Activated CD4-positive, alpha-beta T cell treated with anti-CD3 and anti-CD28 coated beads, Interleukin-2, amount 10 ng/mL, durations not matched to agents 7 days and 5 days (primary cell): Measurements from ENCODE around the gene F12. TPM values are rescaled to one million over a fixed set of nuclear protein-coding genes. Genes with fewer than 3 reads are reported as not detected.
A peak's percentile ranks its signal among the peaks of the same experiment; 100 is the strongest.

Experiments
- CTCF ChIA-PET: fragments of 350-600 bp; sonication (Branson Sonifier 250); formaldehyde crosslinking; loops from one replicate; lab custom pipeline; 2021; ENCODE audit warnings: antibody characterized with exemption; lab: Charles Lee
- POLR2A ChIA-PET: fragments of 350-600 bp; sonication (Branson Sonifier 250); formaldehyde crosslinking; loops from one replicate; lab custom pipeline; 2021; ENCODE audit warnings: antibody characterized with exemption; lab: Charles Lee
- DNase-seq: peaks from one replicate; pipeline ENCODE4 v3.0.0-alpha.2; 2020
- H3K27ac Mint-ChIP-seq: one replicate; pipeline ENCODE4 v1.8.0; 2021; ENCODE audit warnings: mild to moderate bottlenecking, moderate library complexity, mixed read lengths
- H3K27me3 Mint-ChIP-seq: one replicate; pipeline ENCODE4 v1.8.0; 2021; ENCODE audit warnings: mixed read lengths
- H3K36me3 Mint-ChIP-seq: one replicate; pipeline ENCODE4 v1.8.0; 2021; ENCODE audit warnings: low read depth, mixed read lengths
- H3K4me1 Mint-ChIP-seq: one replicate; pipeline ENCODE4 v1.8.0; 2021; ENCODE audit warnings: mixed read lengths
- H3K4me3 Mint-ChIP-seq: one replicate; pipeline ENCODE4 v1.8.0; 2021; ENCODE audit warnings: mild to moderate bottlenecking, moderate library complexity, mixed read lengths
- H3K9me3 Mint-ChIP-seq: one replicate; pipeline ENCODE4 v1.8.0; 2021; ENCODE audit warnings: mixed read lengths
- total RNA-seq, 2 experiments: library from RNA; stranded (reverse); gene quantifications; one replicate each; pipeline ENCODE4 v1.2.3, GENCODE V29; 2021

The F12 gene
- total RNA-seq, 2 experiments from 2014 or later, result 0.22 to 0.60 TPM

GRCh38 chr5:177402271-177403043 lies 6.9 kb downstream of the F12 start:
- POLR2A ChIA-PET, result interaction anchor here (0.6 kb wide), 1 partner anchor 270 kb away, joined by 3 read pairs; no protein-coding TSS in a partner anchor
- Mint-ChIP-seq H3K9me3 (no peaks in the 10 kb centered on the region), H3K4me1 (peaks cover 36% of the 10 kb centered on the region), H3K27me3 (peaks cover 28% of the 10 kb centered on the region), H3K4me3 (peak overlapping the region; percentile 64), H3K27ac (peak overlapping the region; percentile 74), H3K36me3 (no peaks in the 10 kb centered on the region)
- CTCF ChIA-PET, result interaction anchor here (0.5 to 53.2 kb wide), 22 partner anchors 11 to 288 kb away, joined by 3 to 1643 read pairs (median 6); partner anchors contain the start of genes DBN1, GRK6, LMAN2 and PDLIM7
- peak; percentile 75 for DNase-seq

GRCh38 chr5:177399997-177400868 lies 9.1 kb downstream of the F12 start, which contains the start of gene PFN3:
Gene PFN3 (minus strand): TSS chr5:177400661. CDS start chr5:177400576, 85 bp downstream.
- no peaks in the 10 kb centered on the region for H3K36me3 Mint-ChIP-seq
- CTCF ChIA-PET, result interaction anchor here (4.4 to 53.2 kb wide), 5 partner anchors 9 to 286 kb away, joined by 19 to 1643 read pairs (median 156); partner anchors contain the start of genes DBN1, GRK6 and PRR7
- H3K4me1 Mint-ChIP-seq, result peaks cover 27% of the 10 kb centered on the region
- no peak within 1 kb of the TSS for H3K4me3 Mint-ChIP-seq
- POLR2A ChIA-PET, result no interaction called here
- H3K27me3 Mint-ChIP-seq, result peaks cover 27% of the 10 kb centered on the region
- H3K27ac Mint-ChIP-seq, result no peak within 1 kb of the TSS
- no peaks in the 10 kb centered on the region for H3K9me3 Mint-ChIP-seq
- no peak for DNase-seq

DNA sequence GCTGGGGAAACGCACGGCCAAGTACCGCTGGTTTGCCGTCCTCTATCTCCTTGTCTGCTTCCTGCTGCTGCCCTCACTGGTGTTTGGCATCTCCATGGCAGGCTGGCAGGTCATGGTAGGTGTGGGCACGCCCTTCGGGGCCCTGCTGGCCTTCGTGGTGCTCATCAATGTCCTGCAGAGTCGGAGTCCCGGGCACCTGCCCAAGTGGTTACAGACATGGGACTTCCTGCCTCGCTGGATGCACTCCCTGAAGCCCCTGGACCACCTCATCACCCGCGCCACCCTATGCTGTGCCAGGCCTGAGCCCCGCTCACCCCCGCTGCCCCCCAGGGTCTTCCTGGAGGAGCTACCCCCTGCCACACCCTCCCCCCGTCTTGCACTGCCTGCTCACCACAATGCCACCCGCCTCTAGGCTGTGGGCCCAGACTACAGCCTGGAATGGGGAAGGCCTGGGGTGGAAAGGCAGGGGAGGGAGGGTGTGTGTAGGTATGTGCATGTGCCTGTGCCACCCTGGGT lies 11.4 kb downstream of the F12 start:
- H3K27ac Mint-ChIP-seq, result no peak overlapping the region

GRCh38 chr5:177396807-177397206 lies 12.6 kb downstream of the F12 start:
- Mint-ChIP-seq H3K36me3 (no peaks in the 10 kb centered on the region), H3K27me3 (peaks cover 12% of the 10 kb centered on the region), H3K4me1 (peaks cover under 1% of the 10 kb centered on the region), H3K9me3 (no peaks in the 10 kb centered on the region), H3K27ac (no peak overlapping the region), H3K4me3 (no peak overlapping the region)
- POLR2A ChIA-PET, result no interaction called here
- CTCF ChIA-PET, result interaction anchor here (1.1 to 53.2 kb wide), 2 partner anchors 11 to 62 kb away, joined by 3 to 1643 read pairs; partner anchors contain the start of genes DBN1 and PRR7
- no peak for DNase-seq

More for the DNA sequence above, 11.4 kb downstream of the F12 start:
- H3K27me3 Mint-ChIP-seq, result peaks cover 23% of the 10 kb centered on the region
- no peak overlapping the region for H3K4me3 Mint-ChIP-seq
- peaks cover 12% of the 10 kb centered on the region for H3K4me1 Mint-ChIP-seq
- no peak for DNase-seq
- H3K36me3 Mint-ChIP-seq, result no peaks in the 10 kb centered on the region
- H3K9me3 Mint-ChIP-seq, result no peaks in the 10 kb centered on the region
- POLR2A ChIA-PET, result no interaction called here
- CTCF ChIA-PET, result interaction anchor here (1.0 to 53.2 kb wide), 3 partner anchors 9 to 61 kb away, joined by 3 to 1643 read pairs (median 3); partner anchors contain the start of genes DBN1 and PRR7

DNA sequence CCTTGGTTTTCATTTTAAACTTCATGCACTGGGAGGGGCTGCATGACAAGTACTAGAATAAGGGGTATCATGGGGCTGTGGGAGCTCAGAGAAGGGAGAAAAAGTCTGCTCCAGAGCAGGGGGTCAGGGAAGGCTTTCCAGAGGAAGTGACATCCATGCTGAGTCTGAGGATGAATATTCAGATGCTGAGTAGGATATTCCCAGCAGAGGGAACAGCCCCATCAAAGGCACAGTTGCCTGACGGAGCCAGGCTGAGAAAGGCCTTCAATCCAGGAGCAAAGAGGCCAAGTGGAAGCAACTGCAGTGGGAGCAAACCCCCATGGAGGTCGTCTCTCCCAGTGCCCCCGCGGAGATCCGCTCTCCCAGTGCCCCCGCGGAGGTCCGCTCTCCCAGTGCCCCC lies 13.3 kb downstream of the F12 start:
- Mint-ChIP-seq H3K4me1 (peaks cover 5% of the 10 kb centered on the region), H3K4me3 (no peak overlapping the region), H3K27me3 (peaks cover 4% of the 10 kb centered on the region), H3K9me3 (no peaks in the 10 kb centered on the region), H3K27ac (no peak overlapping the region), H3K36me3 (no peaks in the 10 kb centered on the region)
- ChIA-PET POLR2A (no interaction called here), CTCF (interaction anchor here (1.0 to 53.2 kb wide), 3 partner anchors 8 to 97 kb away, joined by 3 to 1643 read pairs (median 4); partner anchors contain the start of genes DBN1 and PRR7)
- no peak for DNase-seq

- ChIA-PET CTCF (interaction anchor here (1.2 to 53.2 kb wide), 4 partner anchors 8 to 65 kb away, joined by 3 to 1643 read pairs (median 80); partner anchors contain the start of genes DBN1, PFN3 and PRR7), POLR2A (no interaction called here)
- DNase-seq, result no peak
- Mint-ChIP-seq H3K27ac (no peak overlapping the region), H3K27me3 (peaks cover 4% of the 10 kb centered on the region), H3K4me1 (peaks cover 25% of the 10 kb centered on the region), H3K9me3 (no peaks in the 10 kb centered on the region), H3K4me3 (no peak overlapping the region), H3K36me3 (no peaks in the 10 kb centered on the region)
Measured at GRCh38 chr5:177393990-177394389, 15.4 kb downstream of the F12 start.

- H3K36me3 Mint-ChIP-seq, result no peaks in the 10 kb centered on the region
- peaks cover 32% of the 10 kb centered on the region for H3K4me1 Mint-ChIP-seq
- H3K27me3 Mint-ChIP-seq, result peaks cover 4% of the 10 kb centered on the region
Measured at GRCh38 chr5:177393206-177393765, 16.1 kb downstream of the F12 start.

GRCh38 chr5:177392765-177393164 lies 16.6 kb downstream of the F12 start:
- Mint-ChIP-seq H3K9me3 (no peaks in the 10 kb centered on the region), H3K27ac (no peak overlapping the region), H3K27me3 (peaks cover 4% of the 10 kb centered on the region), H3K4me3 (no peak overlapping the region), H3K36me3 (no peaks in the 10 kb centered on the region), H3K4me1 (peaks cover 34% of the 10 kb centered on the region)
- ChIA-PET CTCF (interaction anchor here (0.6 to 53.2 kb wide), 10 partner anchors 10 to 236 kb away, joined by 3 to 1643 read pairs (median 4); partner anchors contain the start of genes DBN1, PDLIM7, PFN3 and PRR7), POLR2A (no interaction called here)
- DNase-seq, result no peak

More at GRCh38 chr5:177393206-177393765, 16.1 kb downstream of the F12 start:
- Mint-ChIP-seq H3K27ac (no peak overlapping the region), H3K4me3 (no peak overlapping the region), H3K9me3 (no peaks in the 10 kb centered on the region)
- CTCF ChIA-PET, result interaction anchor here (1.2 to 53.2 kb wide), 6 partner anchors 9 to 108 kb away, joined by 3 to 1643 read pairs (median 4); partner anchors contain the start of genes DBN1, PFN3 and PRR7
- POLR2A ChIA-PET, result no interaction called here
- no peak for DNase-seq

GRCh38 chr5:177390363-177391300 lies 18.7 kb downstream of the F12 start:
- Mint-ChIP-seq H3K27ac (peak overlapping the region; percentile 84), H3K36me3 (no peaks in the 10 kb centered on the region), H3K9me3 (no peaks in the 10 kb centered on the region), H3K4me3 (no peak overlapping the region), H3K27me3 (peaks cover 7% of the 10 kb centered on the region), H3K4me1 (peaks cover 34% of the 10 kb centered on the region)
- POLR2A ChIA-PET, result interaction anchor here (0.6 kb wide), 3 partner anchors 55 to 112 kb away, joined by 3 to 4 read pairs (median 3); no protein-coding TSS in a partner anchor
- CTCF ChIA-PET, result interaction anchor here (0.6 to 53.2 kb wide), 38 partner anchors 12 to 277 kb away, joined by 3 to 1643 read pairs (median 7); partner anchors contain the start of genes DBN1, DOK3, F12 and GRK6
- DNase-seq, result peak; percentile 90

GRCh38 chr5:177389241-177390169 lies 19.9 kb downstream of the F12 start:
- H3K27me3 Mint-ChIP-seq, result peaks cover 5% of the 10 kb centered on the region
- ChIA-PET POLR2A (interaction anchor here (0.6 to 1.2 kb wide), 2 partner anchors 66 to 113 kb away, joined by 3 to 4 read pairs; no protein-coding TSS in a partner anchor), CTCF (interaction anchor here (0.6 to 53.2 kb wide), 30 partner anchors 9 to 276 kb away, joined by 3 to 1643 read pairs (median 7); partner anchors contain the start of genes DBN1, DOK3, F12 and LMAN2)
- no peaks in the 10 kb centered on the region for H3K36me3 Mint-ChIP-seq
- DNase-seq, result peak; percentile 47
- H3K4me3 Mint-ChIP-seq, result peak overlapping the region; percentile 30
- H3K27ac Mint-ChIP-seq, result peak overlapping the region; percentile 84
- no peaks in the 10 kb centered on the region for H3K9me3 Mint-ChIP-seq
- H3K4me1 Mint-ChIP-seq, result peaks cover 39% of the 10 kb centered on the region
